ENCODE results near the gene SOST. TPM values are rescaled to one million over a fixed set of nuclear protein-coding genes. Genes with fewer than 3 reads are reported as not detected.

Gene SOST
- total RNA-seq, result not detected
- long read RNA-seq, result 0 reads

DNA sequence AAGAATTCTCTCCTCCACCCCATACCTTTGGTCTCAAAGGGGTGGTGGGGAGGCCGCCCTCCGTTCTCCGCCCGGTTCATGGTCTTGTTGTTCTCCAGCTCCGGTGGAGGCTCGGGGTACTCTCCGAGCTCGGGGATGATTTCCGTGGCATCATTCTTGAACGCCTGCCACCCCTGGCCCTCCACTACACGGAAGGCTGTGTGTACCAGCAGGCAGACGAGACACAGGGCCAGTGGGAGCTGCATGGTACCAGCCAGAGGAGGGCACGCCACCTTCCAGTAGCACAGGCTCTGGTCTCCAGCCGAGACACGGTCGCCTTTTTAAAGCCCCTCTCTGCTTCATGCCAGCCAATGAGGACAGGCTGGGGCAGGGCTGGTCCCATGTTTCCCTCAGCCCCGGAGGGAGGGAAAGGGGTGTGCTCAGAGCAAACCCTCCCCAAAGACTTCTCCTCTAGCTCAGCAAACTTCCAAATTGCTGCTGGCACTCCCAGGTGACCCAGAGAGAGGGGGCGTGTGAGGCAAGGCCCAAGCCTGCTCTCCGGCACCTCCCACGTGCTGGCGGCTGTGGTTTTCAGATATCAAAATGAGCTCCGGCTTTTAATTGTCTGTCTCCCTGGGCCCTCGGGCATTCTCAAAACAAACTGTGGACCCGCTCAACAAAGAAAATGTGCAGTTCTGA, at the start of gene SOST:
Gene SOST, minus strand, starts transcription at position 295 of the 678 bp plus-strand sequence. Its CDS starts 50 bp downstream, at position 245.
- H3K27ac ChIP-seq, result no peak within 1 kb of the TSS
- H3K4me3 ChIP-seq, result no peak within 1 kb of the TSS
- intact Hi-C loops (cut with DNase I), result loop anchor here (5.0 to 10.0 kb wide), 2 partner anchors 66 to 174 kb away; no protein-coding TSS in a partner anchor
- H3K4me1 ChIP-seq, result peaks cover 9% of the 10 kb centered on the region
- peaks cover 19% of the 10 kb centered on the region for H3K27me3 ChIP-seq
- H3K9me3 ChIP-seq, result no peaks in the 10 kb centered on the region
- DNase-seq (no peak), ATAC-seq (no peak)
- no peaks in the 10 kb centered on the region for H3K36me3 ChIP-seq
- TF ChIP-seq, protein P1, sequence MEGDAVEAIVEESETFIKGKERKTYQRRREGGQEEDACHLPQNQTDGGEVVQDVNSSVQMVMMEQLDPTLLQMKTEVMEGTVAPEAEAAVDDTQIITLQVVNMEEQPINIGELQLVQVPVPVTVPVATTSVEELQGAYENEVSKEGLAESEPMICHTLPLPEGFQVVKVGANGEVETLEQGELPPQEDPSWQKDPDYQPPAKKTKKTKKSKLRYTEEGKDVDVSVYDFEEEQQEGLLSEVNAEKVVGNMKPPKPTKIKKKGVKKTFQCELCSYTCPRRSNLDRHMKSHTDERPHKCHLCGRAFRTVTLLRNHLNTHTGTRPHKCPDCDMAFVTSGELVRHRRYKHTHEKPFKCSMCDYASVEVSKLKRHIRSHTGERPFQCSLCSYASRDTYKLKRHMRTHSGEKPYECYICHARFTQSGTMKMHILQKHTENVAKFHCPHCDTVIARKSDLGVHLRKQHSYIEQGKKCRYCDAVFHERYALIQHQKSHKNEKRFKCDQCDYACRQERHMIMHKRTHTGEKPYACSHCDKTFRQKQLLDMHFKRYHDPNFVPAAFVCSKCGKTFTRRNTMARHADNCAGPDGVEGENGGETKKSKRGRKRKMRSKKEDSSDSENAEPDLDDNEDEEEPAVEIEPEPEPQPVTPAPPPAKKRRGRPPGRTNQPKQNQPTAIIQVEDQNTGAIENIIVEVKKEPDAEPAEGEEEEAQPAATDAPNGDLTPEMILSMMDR (IDR thresholded peaks at IDR 0.05), result no peak

DNA sequence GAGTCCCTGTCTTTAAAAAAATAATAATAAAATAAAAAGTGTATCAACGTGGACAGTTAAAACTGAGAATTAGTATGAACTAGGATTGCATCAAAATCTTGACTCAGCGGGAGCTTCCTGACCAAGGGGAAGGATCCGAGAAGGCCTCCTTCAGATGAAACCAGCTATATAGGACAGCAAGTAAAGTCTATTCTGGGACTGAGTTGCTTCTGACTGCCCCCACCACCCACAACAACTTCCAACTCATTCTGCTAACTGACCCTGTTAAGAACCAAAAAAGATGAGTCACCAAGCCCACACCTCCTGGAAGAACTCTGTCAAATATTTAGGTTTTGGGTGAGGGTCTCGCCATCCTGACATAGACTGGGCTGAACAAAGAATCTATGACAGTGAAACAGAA, 49.5 kb upstream of the SOST start:
- intact Hi-C loops (cut with DNase I), result no loop called here
- no peak overlapping the region for H3K4me3 ChIP-seq
- TF ChIP-seq, protein P1 (IDR thresholded peaks at IDR 0.05), result no peak
- no peak overlapping the region for H3K27ac ChIP-seq
- DNase-seq (no peak), ATAC-seq (no peak)
- peaks cover 12% of the 10 kb centered on the region for H3K36me3 ChIP-seq
- no peaks in the 10 kb centered on the region for H3K9me3 ChIP-seq
- H3K27me3 ChIP-seq, result no peaks in the 10 kb centered on the region
- no peaks in the 10 kb centered on the region for H3K4me1 ChIP-seq

DNA sequence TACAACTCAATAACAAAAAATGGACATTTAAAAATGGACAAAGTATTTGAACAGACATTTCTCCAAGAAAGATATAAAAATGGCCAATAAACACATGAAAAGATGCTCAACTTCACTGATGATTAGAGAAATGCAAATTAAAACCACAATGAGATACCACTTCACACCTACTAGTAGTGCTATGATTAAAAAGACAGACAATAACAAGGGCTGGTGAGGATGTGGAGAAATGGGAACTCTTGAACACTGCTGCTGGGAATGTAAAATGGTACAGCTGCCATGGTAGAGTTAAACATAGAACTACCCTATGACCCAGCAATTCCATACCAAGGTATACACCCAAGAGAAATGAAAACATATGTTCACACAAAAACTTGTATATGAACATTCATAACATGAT, 46.5 kb upstream of the SOST start:
- peaks cover 15% of the 10 kb centered on the region for H3K36me3 ChIP-seq
- DNase-seq, result no peak
- intact Hi-C loops (cut with DNase I), result no loop called here
- no peak for ATAC-seq
- TF ChIP-seq, protein P1 (IDR thresholded peaks at IDR 0.05), result no peak
- H3K9me3 ChIP-seq, result no peaks in the 10 kb centered on the region
- no peak overlapping the region for H3K4me3 ChIP-seq
- H3K4me1 ChIP-seq, result no peaks in the 10 kb centered on the region
- no peaks in the 10 kb centered on the region for H3K27me3 ChIP-seq
- no peak overlapping the region for H3K27ac ChIP-seq

DNA sequence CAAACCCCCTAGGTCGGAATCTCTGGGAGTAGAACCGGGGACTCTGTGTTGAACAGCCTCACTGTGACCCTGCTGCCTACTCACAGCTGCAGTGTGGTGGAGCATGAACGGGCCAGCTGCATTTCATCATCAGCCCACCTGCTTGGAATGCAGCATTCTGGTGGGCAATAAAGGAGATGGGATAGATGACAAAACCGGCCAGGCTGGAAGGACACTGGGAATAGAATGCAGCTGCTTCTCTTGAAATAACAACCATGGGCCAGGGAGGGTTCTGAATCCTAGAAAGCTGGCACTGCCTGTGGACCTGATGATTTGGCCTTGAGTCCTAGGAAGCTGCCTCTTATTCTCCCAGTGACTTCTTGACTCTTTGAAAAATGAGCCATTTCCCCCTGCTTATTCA, 45.2 kb upstream of the SOST start:
- ATAC-seq (no peak), DNase-seq (no peak)
- no peaks in the 10 kb centered on the region for H3K27me3 ChIP-seq
- H3K36me3 ChIP-seq, result peaks cover 8% of the 10 kb centered on the region
- no peak overlapping the region for H3K4me3 ChIP-seq
- no peaks in the 10 kb centered on the region for H3K9me3 ChIP-seq
- intact Hi-C loops (cut with DNase I), result no loop called here
- no peak overlapping the region for H3K27ac ChIP-seq
- TF ChIP-seq, protein P1 (IDR thresholded peaks at IDR 0.05), result no peak
- H3K4me1 ChIP-seq, result no peaks in the 10 kb centered on the region

DNA sequence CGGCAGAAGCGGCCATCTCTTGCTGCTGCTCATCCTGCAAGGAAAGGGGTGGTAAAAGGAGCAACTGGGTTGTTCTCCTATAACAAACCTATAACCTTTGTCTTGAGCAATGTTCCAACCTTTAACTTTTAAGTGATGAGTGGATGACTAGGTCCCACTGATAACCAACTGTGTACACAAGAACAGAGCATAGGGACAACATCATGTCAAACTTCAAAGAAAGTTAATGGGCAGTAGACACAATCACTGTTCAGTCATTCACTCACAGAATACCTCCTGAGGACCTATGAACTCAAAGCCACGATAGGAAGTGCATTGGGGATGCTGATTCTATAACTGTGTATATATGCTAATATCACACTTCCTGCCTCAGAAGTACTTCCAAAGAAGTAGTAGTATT, 43.3 kb upstream of the SOST start:
- intact Hi-C loops (cut with DNase I), result no loop called here
- no peak overlapping the region for H3K27ac ChIP-seq
- no peak overlapping the region for H3K4me3 ChIP-seq
- H3K36me3 ChIP-seq, result peaks cover 4% of the 10 kb centered on the region
- TF ChIP-seq, protein P1 (IDR thresholded peaks at IDR 0.05), result no peak
- no peaks in the 10 kb centered on the region for H3K9me3 ChIP-seq
- no peaks in the 10 kb centered on the region for H3K27me3 ChIP-seq
- H3K4me1 ChIP-seq, result peaks cover 5% of the 10 kb centered on the region
- ATAC-seq (no peak), DNase-seq (no peak)
